Stomach (tissue), 4 donors: ENCODE measurements around the gene FITM1.

Experiments used
- EP300 ChIP-seq: sonication (generic); formaldehyde crosslinking; IDR thresholded peaks from one replicate; pipeline ENCODE4 v1.6.1; 2017; ENCODE audit warnings: antibody characterized with exemption
- TF ChIP-seq, protein P1 (sequence below), 7 experiments: fragments of 450-650 bp in 4 of 7; fragments of 200-600 bp in 3 of 7; sonication (generic) in 3 of 7; IDR thresholded peaks; one replicate each; pipeline ENCODE4 v1.5.1; 2016 to 2019; ENCODE audit warnings: antibody characterized with exemption in 7 of 7, control low read depth in 2 of 7, mild to moderate bottlenecking in 1 of 7

DNA sequence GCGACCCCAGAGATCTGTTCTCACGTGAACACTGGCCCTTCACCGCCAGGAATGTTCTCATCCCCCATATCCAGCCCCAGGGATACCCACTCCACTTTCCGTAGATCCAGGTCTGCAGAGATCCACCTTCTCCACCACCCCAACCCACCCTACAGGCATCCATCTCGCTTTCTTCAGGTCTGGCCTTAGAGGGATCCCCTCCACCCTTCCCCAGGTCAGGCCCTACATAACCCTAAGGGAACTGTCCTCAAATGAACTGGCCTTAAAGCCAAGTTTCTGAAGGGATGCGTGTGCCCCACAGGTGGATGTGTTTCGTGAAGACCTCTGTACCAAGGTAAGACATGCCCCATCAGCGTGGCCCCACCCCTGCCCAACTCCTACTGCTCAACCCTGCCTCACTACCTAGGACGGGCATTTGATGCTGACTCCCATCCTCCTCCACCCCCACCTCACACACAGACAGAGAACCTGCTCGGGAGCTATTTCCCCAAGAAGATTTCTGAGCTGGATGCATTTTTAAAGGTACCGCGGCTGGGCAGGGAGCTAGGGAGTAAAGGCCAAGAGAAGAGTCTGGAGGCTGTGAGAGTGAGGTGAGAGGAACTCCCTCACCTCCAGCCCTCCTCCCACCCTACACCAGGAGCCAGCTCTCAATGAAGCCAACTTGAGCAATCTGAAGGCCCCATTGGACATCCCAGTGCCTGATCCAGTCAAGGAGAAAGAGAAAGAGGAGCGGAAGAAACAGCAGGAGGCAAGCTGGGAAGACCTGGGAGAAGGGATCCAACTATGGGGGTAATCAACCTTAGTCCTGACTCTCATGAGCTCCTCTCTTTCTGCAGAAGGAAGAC is 6.4 kb downstream of the FITM1 start:
- no peak for TF ChIP-seq EP300
- TF ChIP-seq, protein P1, sequence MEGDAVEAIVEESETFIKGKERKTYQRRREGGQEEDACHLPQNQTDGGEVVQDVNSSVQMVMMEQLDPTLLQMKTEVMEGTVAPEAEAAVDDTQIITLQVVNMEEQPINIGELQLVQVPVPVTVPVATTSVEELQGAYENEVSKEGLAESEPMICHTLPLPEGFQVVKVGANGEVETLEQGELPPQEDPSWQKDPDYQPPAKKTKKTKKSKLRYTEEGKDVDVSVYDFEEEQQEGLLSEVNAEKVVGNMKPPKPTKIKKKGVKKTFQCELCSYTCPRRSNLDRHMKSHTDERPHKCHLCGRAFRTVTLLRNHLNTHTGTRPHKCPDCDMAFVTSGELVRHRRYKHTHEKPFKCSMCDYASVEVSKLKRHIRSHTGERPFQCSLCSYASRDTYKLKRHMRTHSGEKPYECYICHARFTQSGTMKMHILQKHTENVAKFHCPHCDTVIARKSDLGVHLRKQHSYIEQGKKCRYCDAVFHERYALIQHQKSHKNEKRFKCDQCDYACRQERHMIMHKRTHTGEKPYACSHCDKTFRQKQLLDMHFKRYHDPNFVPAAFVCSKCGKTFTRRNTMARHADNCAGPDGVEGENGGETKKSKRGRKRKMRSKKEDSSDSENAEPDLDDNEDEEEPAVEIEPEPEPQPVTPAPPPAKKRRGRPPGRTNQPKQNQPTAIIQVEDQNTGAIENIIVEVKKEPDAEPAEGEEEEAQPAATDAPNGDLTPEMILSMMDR (IDR thresholded peaks at IDR 0.05) = no peak
